Kidney (tissue), 14 donors: ENCODE data around the gene CTNNBL1. TPM values are rescaled to one million over a fixed set of nuclear protein-coding genes. Genes with fewer than 3 reads are reported as not detected.
"Not testable (repeated sequence)": the region's sequence is repeated elsewhere in the genome, so short reads cannot be mapped to it uniquely, and the experiment has no call there.

Experiments used
- DNase-seq, 5 donors: peaks; one replicate each; pipeline ENCODE4 v3.0.0-alpha.2; 2013 to 2020
- FAIRE-seq: peaks from 2 replicates; lab custom pipeline; 2012; peaks lifted over from hg19 to GRCh38; lab: Jason Lieb, UNC
- H3K27ac ChIP-seq, 2 donors: one replicate each; pipeline ENCODE4 v1.7.0; 2013; ENCODE audit warnings: low read depth in 2 of 2, low read length in 2 of 2, inconsistent platforms in 1 of 2
- H3K27me3 ChIP-seq: one replicate; pipeline ENCODE4 v1.7.1; 2013; ENCODE audit warnings: low read length, inconsistent platforms; ENCODE audit not compliant: control insufficient read depth, insufficient read depth
- H3K36me3 ChIP-seq, 3 donors: one replicate each; pipeline versions ENCODE4 v1.7.0 to v1.7.1; 2013; ENCODE audit warnings: low read length in 3 of 3, control low read depth in 1 of 3, inconsistent platforms in 1 of 3; ENCODE audit not compliant: insufficient read depth in 3 of 3, control insufficient read depth in 2 of 3
- H3K4me1 ChIP-seq, 3 donors: one replicate each; pipeline versions ENCODE4 v1.7.0 to v1.7.1; 2013; ENCODE audit warnings: low read length in 3 of 3, inconsistent platforms in 1 of 3, low read depth in 1 of 3; ENCODE audit not compliant: control insufficient read depth in 2 of 3, insufficient read depth in 2 of 3
- H3K4me3 ChIP-seq, 3 donors: one replicate each; pipeline versions ENCODE4 v1.7.0 to v1.8.1; 2013; ENCODE audit warnings: low read length in 3 of 3, control low read depth in 1 of 3, inconsistent platforms in 1 of 3
- H3K9ac ChIP-seq, 3 donors: one replicate each; pipeline versions ENCODE4 v1.7.0 to v1.7.1; 2013; ENCODE audit warnings: low read length in 3 of 3, control low read depth in 1 of 3, inconsistent platforms in 1 of 3
- H3K9me3 ChIP-seq, 3 donors: one replicate each; pipeline versions ENCODE4 v1.7.0 to v1.7.1; 2013; ENCODE audit warnings: low read length in 3 of 3, control low read depth in 1 of 3, inconsistent platforms in 1 of 3; ENCODE audit not compliant: control insufficient read depth in 2 of 3, insufficient read depth in 1 of 3
- CTCF ChIP-seq: IDR thresholded peaks from 3 replicates; pipeline ENCODE4 v1.5.1; 2012; ENCODE audit warnings: mild to moderate bottlenecking, moderate library complexity, borderline replicate concordance; ENCODE audit not compliant: insufficient read depth; ENCODE audit errors: extremely low read depth
- intact Hi-C: fragments of 100-400 bp; cut with DNase I; formaldehyde crosslinking; loops from one replicate; pipeline ENCODE4 v1.11.1; 2022
- polyA plus RNA-seq: library from polyadenylated mRNA; stranded (reverse); fragments of 350-450 nt; fragmentation: Illumina TruSeq; extraction: RNeasy Lipid Tissue Mini Kit (QIAGEN cat#74804); gene quantifications from one replicate; pipeline ENCODE4 v1.2.3, GENCODE V29; 2014; ENCODE audit warnings: low read depth, low replicate concordance; ENCODE audit not compliant: insufficient read depth
- total RNA-seq: library from RNA; stranded (reverse); fragmentation: NEBNext Ultra II Directional; extraction: Animal tissue kit (Norgen Biotek cat#: 25700); gene quantifications from one replicate; pipeline ENCODE4 v1.2.1, GENCODE V29; 2021
- donor health status: control.
- donor health status: control.
- donor health status: control.
- donor health status: control.
- donor health status: control.
- donor health status: DM: yes; HTN: yes; CAD: no.
- donor health status: Normal renal cell carcinoma (clear cell type).

CTNNBL1 gene
- total and polyA plus RNA-seq, 2 donors from 2014 or later = 40.9 to 70.9 TPM

- Histone ChIP-seq H3K27ac (no peak overlapping the region), H3K9me3 (no peaks in the 10 kb centered on the region), H3K4me3 (no peak overlapping the region), H3K9ac (no peak overlapping the region), H3K27me3 (no peaks in the 10 kb centered on the region), H3K36me3 (no peaks in the 10 kb centered on the region), H3K4me1 (no peaks in the 10 kb centered on the region)
- TF ChIP-seq CTCF = no peak
- intact Hi-C loops = no loop called here
- DNase-seq (no peak), FAIRE-seq (no peak)
These were observed 32.3 kb upstream of the CTNNBL1 start for GRCh38 chr20:37661519-37661918.

- Histone ChIP-seq H3K27ac (no peak overlapping the region), H3K4me1 (no peaks in the 10 kb centered on the region), H3K4me3 (no peak overlapping the region), H3K9ac (no peak overlapping the region), H3K9me3 (no peaks in the 10 kb centered on the region), H3K36me3 (no peaks in the 10 kb centered on the region), H3K27me3 (no peaks in the 10 kb centered on the region)
- TF ChIP-seq CTCF = no peak
- FAIRE-seq = no peak
- intact Hi-C loops = no loop called here
- no peak for DNase-seq
These were observed 31.5 kb upstream of the CTNNBL1 start for GRCh38 chr20:37662308-37662707.

DNA sequence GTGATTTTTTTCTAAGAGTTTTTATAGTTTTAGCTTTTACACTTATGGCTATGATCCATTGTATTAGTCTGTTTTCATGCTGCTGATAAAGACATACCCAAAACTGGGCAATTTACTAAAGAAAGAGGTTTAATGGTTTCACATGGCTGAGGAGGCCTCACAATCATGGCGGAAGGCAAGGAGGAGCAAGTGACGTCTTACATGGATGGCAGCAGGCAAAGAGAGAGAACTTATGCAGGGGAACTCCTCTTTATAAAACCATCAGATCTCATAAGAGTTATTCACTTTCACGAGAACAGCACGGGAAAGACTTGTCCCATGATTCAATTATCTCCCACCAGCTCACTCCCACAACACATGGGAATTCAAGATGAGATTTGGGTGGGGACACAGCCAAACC lies 29.2 kb upstream of the CTNNBL1 start:
- H3K9ac ChIP-seq, intact Hi-C loops, DNase-seq, H3K27me3 ChIP-seq, H3K9me3 ChIP-seq, H3K4me3 ChIP-seq, H3K27ac ChIP-seq, H3K36me3 ChIP-seq, FAIRE-seq, H3K4me1 ChIP-seq: not testable (repeated sequence)

- FAIRE-seq = no peak
- Histone ChIP-seq H3K27ac (no peak overlapping the region), H3K4me3 (no peak overlapping the region), H3K36me3 (no peaks in the 10 kb centered on the region), H3K9me3 (no peaks in the 10 kb centered on the region), H3K9ac (no peak overlapping the region), H3K4me1 (peaks cover 0 to 3% (median 0%) of the 10 kb centered on the region in 3 donors), H3K27me3 (no peaks in the 10 kb centered on the region)
- no peak for DNase-seq
- no peak for TF ChIP-seq CTCF
- intact Hi-C loops = no loop called here
These were observed 25.7 kb upstream of the CTNNBL1 start for GRCh38 chr20:37668166-37668565.
